Activated T-helper 17 cell treated with anti-CD3 and anti-CD28 coated beads, Interleukin-2, amount 50 U/mL, for 72 hours (primary cell): ENCODE data around the gene MATN4. TPM values are rescaled to one million over a fixed set of nuclear protein-coding genes. Genes with fewer than 3 reads are reported as not detected.
A peak's percentile ranks its signal among the peaks of the same experiment; 100 is the strongest.

Source experiments
- ATAC-seq: fragments of 150-1000 bp; cut with Tn5 transposase; replicated peaks from 2 replicates; pipeline ENCODE4 v1.10.0; 2021; ENCODE audit warnings: mild to moderate bottlenecking, moderate library complexity
- H3K27ac Mint-ChIP-seq: one replicate; pipeline ENCODE4 v1.8.0; 2022; ENCODE audit warnings: mixed read lengths
- H3K27me3 Mint-ChIP-seq: one replicate; pipeline ENCODE4 v1.8.0; 2022; ENCODE audit warnings: mixed read lengths
- H3K36me3 Mint-ChIP-seq: one replicate; pipeline ENCODE4 v1.8.0; 2022; ENCODE audit warnings: low read depth, mild to moderate bottlenecking, mixed read lengths
- H3K4me1 Mint-ChIP-seq: one replicate; pipeline ENCODE4 v1.8.0; 2022; ENCODE audit warnings: mixed read lengths
- H3K4me3 Mint-ChIP-seq: one replicate; pipeline ENCODE4 v1.8.0; 2022; ENCODE audit warnings: mild to moderate bottlenecking, mixed read lengths
- H3K9me3 Mint-ChIP-seq: one replicate; pipeline ENCODE4 v1.8.0; 2022; ENCODE audit warnings: mixed read lengths
- total RNA-seq, 2 donors: library from RNA; stranded (reverse); gene quantifications; one replicate each; pipeline ENCODE4 v1.2.3, GENCODE V29; 2022

Gene MATN4
- total RNA-seq, 2 donors from 2014 or later, result 0.11 to 0.66 TPM

DNA sequence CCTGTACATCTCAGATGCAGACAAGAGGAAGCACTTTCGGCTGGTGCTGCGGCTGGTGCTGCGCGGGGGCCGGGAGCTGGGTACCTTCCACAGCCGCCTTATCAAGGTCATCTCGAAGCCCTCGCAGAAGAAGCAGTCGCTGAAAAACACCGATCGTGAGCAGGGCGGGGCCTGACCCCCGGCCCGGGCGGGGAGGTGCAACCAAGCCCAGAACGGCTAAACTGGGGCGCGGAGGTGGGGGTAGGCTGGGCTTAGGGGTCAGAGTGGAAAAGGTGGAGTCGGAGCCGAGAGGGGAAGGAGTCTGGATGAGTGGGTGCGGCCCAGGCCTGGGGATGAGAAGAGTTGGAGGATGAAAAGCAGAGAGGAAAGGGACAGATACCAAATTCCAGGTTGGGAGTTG is 4.1 kb upstream of the MATN4 start:
- Mint-ChIP-seq H3K27ac (no peak overlapping the region), H3K27me3 (peaks cover 41% of the 10 kb centered on the region), H3K9me3 (no peaks in the 10 kb centered on the region), H3K4me1 (peaks cover 6% of the 10 kb centered on the region), H3K4me3 (no peak overlapping the region), H3K36me3 (no peaks in the 10 kb centered on the region)
- no peak for ATAC-seq

DNA sequence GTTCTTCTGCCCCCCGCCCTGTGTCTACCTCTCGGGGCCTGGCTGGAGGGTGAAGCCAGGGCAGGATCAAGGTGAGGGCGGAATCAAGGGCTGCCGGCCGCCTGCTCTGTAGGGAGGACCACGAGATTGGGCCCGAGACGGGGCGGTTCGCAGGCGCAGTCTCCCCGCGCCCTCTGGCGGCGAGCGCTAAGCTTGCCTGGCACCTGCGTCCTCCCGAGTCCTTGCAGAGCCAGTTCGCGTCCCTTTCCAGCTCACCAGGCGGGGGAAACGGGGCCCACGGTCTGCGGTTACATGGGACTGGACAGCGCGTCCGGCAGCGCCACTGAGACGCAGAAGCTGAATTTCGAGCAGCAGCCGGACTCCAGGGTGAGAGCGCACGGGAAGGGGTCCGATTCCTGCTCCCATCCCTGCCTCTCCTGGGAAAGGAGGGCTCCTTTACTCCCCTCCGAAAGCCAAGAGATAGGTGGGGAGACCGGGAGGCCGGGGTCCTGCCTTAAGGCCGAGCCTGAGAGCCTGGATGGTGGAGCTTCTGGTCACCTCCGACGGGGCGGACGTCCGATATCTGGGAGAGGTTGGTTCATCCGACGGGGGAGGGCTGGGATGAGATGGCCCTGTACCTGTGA is 3.6 kb upstream of the MATN4 start:
- Mint-ChIP-seq H3K4me3 (peak overlapping the region; percentile 26), H3K36me3 (no peaks in the 10 kb centered on the region), H3K27ac (no peak overlapping the region), H3K27me3 (peaks cover 37% of the 10 kb centered on the region), H3K4me1 (peaks cover 6% of the 10 kb centered on the region), H3K9me3 (no peaks in the 10 kb centered on the region)
- ATAC-seq, result peak; percentile 87

DNA sequence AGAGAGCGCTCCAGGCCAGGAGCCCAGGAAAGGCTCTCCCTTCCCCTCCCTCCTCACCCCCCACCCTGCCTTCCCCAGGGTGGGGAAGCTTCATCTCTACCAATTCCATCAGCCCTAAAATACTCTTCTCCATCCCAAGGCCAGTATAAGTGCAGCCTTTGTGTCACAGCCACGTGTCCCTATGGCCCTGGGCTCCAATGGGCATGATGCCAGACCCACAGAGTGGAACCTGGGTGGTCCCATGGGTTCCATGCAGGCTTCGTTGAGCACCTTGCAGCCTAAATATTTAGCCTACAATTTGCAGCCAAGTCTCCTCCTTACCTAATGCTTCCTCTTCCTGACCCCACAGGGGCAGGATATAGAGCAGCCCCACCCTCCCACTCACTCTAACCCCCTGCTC is 976 bp upstream of the MATN4 start:
- H3K36me3 Mint-ChIP-seq, result no peaks in the 10 kb centered on the region
- no peak overlapping the region for H3K4me3 Mint-ChIP-seq
- H3K9me3 Mint-ChIP-seq, result no peaks in the 10 kb centered on the region

DNA sequence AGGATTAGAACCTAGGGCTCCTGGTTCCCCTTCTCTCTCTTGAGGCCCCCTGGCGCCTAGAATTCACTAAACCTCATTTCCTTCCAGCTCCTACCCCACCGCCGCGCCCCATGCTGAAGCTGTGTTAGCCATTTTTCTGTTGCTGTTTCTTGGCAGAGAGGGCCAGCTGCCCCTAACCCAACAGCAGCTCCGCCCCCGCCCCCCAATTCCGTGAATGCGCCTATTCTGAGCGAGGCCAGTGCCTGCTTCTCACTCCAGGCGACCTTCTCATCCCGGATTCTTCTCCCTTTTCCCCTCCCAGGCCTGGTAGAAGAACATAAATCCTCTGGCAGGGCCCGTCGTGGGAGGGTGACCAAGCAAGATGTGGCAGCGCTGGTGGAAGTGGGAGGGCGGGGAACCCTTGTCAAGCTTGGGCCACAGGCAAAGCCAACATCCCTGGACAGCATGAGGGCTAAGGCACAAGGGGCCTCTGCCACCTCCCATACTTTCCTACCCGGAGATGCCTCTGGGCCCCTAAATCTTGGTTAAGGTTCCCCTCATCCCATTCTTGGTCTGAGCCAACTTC is 941 bp downstream of the MATN4 start:
- Mint-ChIP-seq H3K27ac (no peak overlapping the region), H3K4me3 (no peak overlapping the region), H3K27me3 (peaks cover 26% of the 10 kb centered on the region), H3K9me3 (no peaks in the 10 kb centered on the region), H3K36me3 (no peaks in the 10 kb centered on the region), H3K4me1 (peaks cover 17% of the 10 kb centered on the region)
- ATAC-seq, result no peak

More for the DNA sequence above, 976 bp upstream of the MATN4 start:
- Mint-ChIP-seq H3K27me3 (peaks cover 28% of the 10 kb centered on the region), H3K27ac (no peak overlapping the region), H3K4me1 (peaks cover 6% of the 10 kb centered on the region)
- no peak for ATAC-seq

DNA sequence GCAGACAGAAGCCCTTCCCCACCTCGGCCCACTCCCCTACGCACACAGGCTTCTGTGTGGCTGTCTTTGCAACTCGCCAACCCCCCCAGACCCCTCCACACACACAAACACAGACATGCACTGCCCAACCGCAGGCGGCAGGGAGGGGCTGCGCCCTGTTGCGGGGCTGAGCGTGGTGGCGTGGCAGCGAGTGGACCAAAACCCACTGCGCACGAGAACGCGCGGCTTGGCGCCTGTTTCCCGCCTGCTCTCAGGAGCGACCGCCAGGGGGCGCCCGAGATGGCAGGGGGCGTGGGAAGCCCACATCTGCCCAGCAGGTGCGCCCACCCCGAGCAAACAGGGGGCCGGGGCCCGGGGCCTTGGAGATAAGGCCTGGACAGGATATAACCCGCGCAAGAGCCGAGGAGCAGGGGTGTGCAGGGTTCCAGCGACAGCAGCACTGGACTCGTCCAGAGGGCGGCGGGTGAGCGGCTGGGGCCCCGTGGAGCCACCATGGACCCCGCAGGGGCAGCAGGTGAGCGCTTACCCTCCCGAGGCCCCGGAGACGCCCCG is 1.6 kb downstream of the MATN4 start, which contains the start of gene RBPJL:
Gene RBPJL, plus strand, starts transcription at position 410 of the 552 bp plus-strand sequence. Its CDS starts 83 bp downstream, at position 493.
- Mint-ChIP-seq H3K27me3 (peaks cover 26% of the 10 kb centered on the region), H3K4me3 (no peak within 1 kb of the TSS), H3K36me3 (no peaks in the 10 kb centered on the region), H3K4me1 (peaks cover 23% of the 10 kb centered on the region), H3K9me3 (no peaks in the 10 kb centered on the region), H3K27ac (no peak within 1 kb of the TSS)
- ATAC-seq, result no peak

DNA sequence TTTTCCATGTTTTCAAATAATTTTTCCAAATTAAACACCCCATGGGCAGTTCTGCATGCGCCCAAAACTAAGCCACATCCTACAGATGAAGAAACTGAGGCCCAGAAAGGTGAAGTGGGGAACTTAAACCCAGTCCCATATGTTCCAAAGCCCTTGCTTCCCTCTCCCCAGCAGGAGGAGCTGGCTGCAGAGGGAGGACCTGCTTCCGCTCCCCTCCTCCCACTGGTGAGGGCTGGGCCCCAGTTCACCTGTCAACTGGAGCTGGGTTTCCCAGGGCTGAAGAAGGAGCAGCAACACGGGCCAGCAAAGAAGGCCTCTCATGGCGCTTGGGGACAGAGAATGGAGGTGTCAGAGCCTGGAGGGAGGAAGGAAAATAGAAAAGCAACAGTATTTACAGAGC is 2.8 kb downstream of the MATN4 start:
- Mint-ChIP-seq H3K36me3 (no peaks in the 10 kb centered on the region), H3K4me1 (peaks cover 19% of the 10 kb centered on the region), H3K9me3 (no peaks in the 10 kb centered on the region), H3K27ac (no peak overlapping the region), H3K27me3 (peaks cover 20% of the 10 kb centered on the region), H3K4me3 (no peak overlapping the region)
- no peak for ATAC-seq

DNA sequence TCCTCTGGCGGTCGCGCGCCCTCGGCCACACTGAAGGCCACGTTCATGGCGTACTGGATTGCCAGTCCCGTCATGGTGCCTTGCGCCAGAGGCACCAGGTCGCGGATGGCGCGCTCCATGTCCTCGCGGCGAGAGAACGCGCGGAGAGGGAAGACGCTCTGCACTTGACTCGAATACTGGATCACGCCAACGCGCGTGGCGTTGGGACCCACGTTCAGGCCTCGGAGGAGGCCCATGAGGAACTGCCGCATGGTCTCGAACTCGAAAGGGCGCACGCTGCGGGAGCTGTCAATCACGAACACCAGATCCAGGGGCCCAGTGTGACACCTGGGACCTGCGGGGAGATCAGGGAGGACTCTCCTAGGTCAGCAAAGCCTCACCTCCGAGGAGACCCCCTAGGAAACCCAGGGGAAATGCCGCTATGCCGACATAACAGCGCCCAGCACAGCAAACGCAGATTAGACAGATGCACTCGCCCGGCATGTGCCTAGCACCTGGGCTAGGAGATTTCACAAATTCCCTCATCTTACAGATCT is 3.6 kb downstream of the MATN4 start:
- Mint-ChIP-seq H3K4me3 (no peak overlapping the region), H3K27ac (no peak overlapping the region), H3K27me3 (peaks cover 16% of the 10 kb centered on the region), H3K9me3 (no peaks in the 10 kb centered on the region), H3K4me1 (peaks cover 19% of the 10 kb centered on the region), H3K36me3 (no peaks in the 10 kb centered on the region)
- no peak for ATAC-seq

DNA sequence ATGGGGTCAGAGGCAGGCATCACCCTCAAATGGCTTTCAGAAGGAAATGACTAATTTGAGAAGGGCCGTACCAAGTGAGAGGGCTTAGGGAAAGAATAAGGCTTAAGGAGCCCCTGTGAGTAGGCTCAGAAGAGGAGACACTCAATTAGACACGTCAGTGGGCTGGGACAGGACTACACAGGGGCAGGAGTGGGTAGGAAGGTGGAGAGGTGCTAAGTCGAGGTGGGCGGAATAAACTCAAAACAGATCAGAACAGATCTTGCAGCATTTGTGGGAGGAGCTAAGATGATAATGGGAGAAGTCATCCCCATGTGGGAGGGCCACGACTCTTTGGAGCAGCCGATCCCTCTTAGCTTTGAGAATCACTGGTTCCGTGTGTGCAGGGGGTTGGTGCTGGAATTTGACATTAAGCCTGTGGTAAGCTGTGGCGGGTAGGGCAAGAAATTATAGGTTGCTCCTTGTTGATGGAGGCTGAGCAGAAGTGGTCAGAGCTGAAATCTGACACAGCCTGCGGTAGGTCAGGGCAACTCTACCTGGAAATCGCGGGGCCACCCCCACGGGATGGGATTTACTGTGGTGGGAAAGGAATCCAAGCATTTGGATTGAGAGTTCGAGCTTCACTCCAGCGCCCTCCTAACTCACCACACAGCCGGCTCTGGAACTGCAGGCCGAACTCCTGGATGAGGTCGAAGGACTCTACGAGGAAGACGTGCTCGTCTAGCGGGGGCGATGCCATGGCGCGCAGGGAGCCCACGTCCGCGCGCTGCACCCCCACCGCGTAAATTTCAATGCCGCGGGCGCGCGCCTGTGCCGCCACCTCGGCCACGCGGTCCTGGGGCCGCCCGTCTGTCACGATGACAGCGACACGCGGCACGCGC is 4.3 kb downstream of the MATN4 start:
- Mint-ChIP-seq H3K27ac (peak overlapping the region; percentile 7), H3K36me3 (no peaks in the 10 kb centered on the region), H3K4me1 (peaks cover 19% of the 10 kb centered on the region), H3K9me3 (no peaks in the 10 kb centered on the region), H3K4me3 (peak overlapping the region; percentile 39), H3K27me3 (peaks cover 16% of the 10 kb centered on the region)
- peak; percentile 78 for ATAC-seq

DNA sequence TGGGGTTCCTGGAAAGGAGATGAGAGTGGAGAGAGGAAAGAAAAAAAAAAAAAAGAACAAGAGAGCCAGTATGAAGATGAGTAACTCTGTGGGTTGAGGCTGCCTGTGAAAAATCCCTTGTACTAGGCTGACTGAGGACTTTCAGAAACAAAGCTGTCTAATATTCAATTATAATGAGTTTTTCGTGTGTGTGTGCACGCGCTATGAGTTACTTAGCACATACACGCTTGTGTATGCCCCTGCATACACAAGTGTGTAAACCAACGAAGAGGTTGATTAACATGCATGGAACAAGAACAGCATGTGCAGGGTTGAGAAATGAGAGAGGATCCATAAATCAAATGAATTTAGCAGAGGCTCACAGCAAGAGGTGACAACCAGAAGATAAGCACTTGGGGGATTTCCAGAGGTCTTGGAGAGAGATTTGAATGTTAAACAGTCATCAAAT is 6.3 kb downstream of the MATN4 start:
- Mint-ChIP-seq H3K36me3 (no peaks in the 10 kb centered on the region), H3K9me3 (no peaks in the 10 kb centered on the region), H3K27ac (peak overlapping the region; percentile 49), H3K4me1 (peaks cover 19% of the 10 kb centered on the region), H3K27me3 (peaks cover 11% of the 10 kb centered on the region), H3K4me3 (peak overlapping the region; percentile 51)
- ATAC-seq, result peak; percentile 76

DNA sequence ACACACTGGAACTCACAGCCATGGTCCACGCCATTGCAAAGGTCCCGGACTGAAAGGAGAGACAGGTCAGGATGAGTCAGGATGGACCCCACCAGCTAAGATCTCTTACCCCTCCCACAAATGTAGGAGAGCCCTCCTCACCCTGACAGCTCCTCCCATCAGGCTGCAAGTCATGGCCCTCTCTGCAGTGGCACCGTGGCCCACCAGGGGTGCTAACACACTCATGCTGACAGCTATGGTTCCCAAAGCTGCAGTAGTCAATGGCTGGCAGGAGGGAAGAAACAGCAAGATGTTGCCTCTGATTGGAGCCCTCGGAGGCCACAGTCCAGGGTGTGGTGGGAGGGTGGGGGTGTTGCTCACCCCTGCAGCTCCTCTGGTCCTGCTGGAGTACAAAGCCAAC is 7.1 kb downstream of the MATN4 start:
- H3K9me3 Mint-ChIP-seq, result no peaks in the 10 kb centered on the region
- no peak overlapping the region for H3K27ac Mint-ChIP-seq
- no peaks in the 10 kb centered on the region for H3K36me3 Mint-ChIP-seq
- H3K4me3 Mint-ChIP-seq, result no peak overlapping the region
- peaks cover 19% of the 10 kb centered on the region for H3K4me1 Mint-ChIP-seq
- ATAC-seq, result no peak
- H3K27me3 Mint-ChIP-seq, result peaks cover 11% of the 10 kb centered on the region

DNA sequence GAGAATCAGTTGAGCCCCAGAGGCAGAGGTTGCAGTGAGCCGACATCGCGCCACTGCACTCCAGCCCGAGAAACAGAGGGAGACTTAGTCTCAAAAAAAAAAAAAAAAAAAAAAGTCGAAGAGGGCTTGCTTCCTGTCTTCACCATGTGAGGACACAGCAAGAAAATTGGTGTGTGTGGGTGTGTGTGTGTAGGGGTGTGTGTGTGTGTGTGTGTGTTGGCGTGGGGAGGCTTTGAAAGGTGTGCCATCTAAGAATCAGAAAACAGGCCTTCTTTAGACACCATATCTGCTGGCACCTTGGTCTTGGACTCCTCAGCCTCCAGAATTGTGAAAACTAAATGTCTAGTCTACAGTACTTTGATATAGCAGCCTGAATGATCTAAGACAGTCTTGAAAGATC is 8.3 kb downstream of the MATN4 start:
- ATAC-seq, result no peak
- H3K4me1 Mint-ChIP-seq, result peaks cover 19% of the 10 kb centered on the region
- H3K4me3 Mint-ChIP-seq, result no peak overlapping the region
- H3K27ac Mint-ChIP-seq, result no peak overlapping the region
- H3K36me3 Mint-ChIP-seq, result no peaks in the 10 kb centered on the region
- H3K9me3 Mint-ChIP-seq, result no peaks in the 10 kb centered on the region
- H3K27me3 Mint-ChIP-seq, result peaks cover 7% of the 10 kb centered on the region

DNA sequence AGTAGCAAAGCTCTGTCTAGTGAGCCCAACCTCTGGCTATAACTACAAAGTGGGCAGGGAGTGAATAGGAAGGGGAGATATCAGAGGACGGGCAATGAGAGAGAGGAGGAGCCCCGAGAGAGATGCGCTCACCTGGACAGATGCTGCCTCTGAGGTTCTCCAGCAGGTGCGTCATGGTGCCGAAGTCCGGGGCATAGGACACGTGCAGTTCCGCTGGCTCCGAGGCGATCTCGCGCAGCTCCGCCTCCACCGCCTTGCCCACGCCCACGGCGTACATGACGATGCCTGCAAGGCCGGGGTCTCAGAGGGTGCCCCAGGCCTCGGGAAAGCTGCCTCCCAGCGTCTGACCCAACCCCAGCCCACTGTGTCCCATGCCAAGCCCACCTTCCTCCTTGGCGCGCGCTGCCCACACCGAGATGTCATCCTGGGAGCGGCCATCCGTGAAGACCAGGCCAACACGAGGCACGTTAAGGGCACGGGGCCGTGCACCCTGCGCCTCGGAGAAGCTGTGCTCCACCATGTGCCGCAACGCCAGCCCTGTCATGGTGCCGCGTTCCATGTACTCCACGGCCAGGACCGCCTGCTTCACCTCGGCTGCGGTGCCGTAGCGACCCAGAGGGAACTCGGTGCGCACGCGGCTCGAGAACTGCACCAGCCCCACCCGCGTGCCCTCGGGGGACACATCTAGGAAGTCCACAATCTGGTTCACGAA is 10.2 kb downstream of the MATN4 start:
- ATAC-seq, result no peak
- H3K27ac Mint-ChIP-seq, result no peak overlapping the region
- H3K9me3 Mint-ChIP-seq, result no peaks in the 10 kb centered on the region
- H3K4me1 Mint-ChIP-seq, result peaks cover 12% of the 10 kb centered on the region
- H3K27me3 Mint-ChIP-seq, result no peaks in the 10 kb centered on the region
- H3K4me3 Mint-ChIP-seq, result no peak overlapping the region
- no peaks in the 10 kb centered on the region for H3K36me3 Mint-ChIP-seq

DNA sequence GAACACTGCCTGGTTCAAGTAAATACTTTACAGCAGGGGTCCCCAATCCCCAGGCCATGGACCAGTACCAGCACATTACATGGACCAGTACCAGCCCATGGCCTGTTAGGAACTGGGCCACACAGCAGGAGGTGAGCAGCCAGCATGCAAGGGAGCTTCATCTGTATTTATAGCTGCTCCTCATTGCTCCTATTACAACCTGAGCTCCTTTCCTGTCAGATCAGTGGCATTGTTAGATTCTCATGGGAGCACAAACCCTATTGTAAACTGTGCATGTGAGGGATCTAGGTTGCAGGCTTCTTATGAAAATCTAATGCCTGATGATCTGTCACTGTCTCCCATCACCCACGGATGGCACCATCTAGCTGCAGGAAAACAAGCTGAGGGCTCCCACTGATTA is 13.4 kb downstream of the MATN4 start:
- Mint-ChIP-seq H3K9me3 (no peaks in the 10 kb centered on the region), H3K4me3 (no peak overlapping the region), H3K27ac (no peak overlapping the region), H3K4me1 (no peaks in the 10 kb centered on the region), H3K27me3 (peaks cover 7% of the 10 kb centered on the region), H3K36me3 (no peaks in the 10 kb centered on the region)
- ATAC-seq, result no peak

DNA sequence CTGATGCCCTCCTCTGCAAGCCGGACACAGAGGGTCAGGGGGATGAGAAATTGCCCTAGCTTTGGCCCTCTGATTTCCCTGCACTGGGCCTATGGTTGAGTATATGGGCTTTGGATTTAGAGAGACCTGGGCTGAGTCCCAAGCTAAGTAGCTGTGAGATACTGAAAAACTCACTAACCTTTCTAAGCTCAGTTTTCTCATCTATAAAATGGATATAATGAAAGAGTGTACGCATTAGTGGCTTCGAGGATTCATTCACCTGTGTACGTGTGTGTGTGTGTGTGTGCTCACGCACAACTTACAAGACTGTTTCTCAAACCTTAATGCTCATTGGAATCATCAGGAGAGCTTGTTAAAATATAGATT is 14.1 kb downstream of the MATN4 start:
- H3K9me3 Mint-ChIP-seq, result no peaks in the 10 kb centered on the region
- H3K27me3 Mint-ChIP-seq, result peaks cover 9% of the 10 kb centered on the region
- peak overlapping the region; percentile 66 for H3K4me3 Mint-ChIP-seq
- ATAC-seq, result no peak
- no peaks in the 10 kb centered on the region for H3K36me3 Mint-ChIP-seq
- H3K4me1 Mint-ChIP-seq, result no peaks in the 10 kb centered on the region
- H3K27ac Mint-ChIP-seq, result no peak overlapping the region
